PC-9 (cell line): ENCODE measurements around the gene RALGAPA2. TPM values are rescaled to one million over a fixed set of nuclear protein-coding genes. Genes with fewer than 3 reads are reported as not detected.

Experiments used
- BruUV-seq: library from RNA; stranded (reverse); fragments of 400-500 nt; replicated peaks from 2 replicates; lab custom pipeline; 2021; lab: Mats Ljungman, UMichigan
- CTCF ChIA-PET: fragments of 300-600 bp; sonication (Branson Sonifier 250); formaldehyde crosslinking; loops from one replicate; lab custom pipeline; 2022; ENCODE audit warnings: antibody characterized with exemption; lab: Charles Lee
- POLR2A ChIA-PET: fragments of 300-600 bp; sonication (Branson Sonifier 250); formaldehyde crosslinking; loops from one replicate; lab custom pipeline; 2022; ENCODE audit warnings: antibody characterized with exemption; ENCODE audit not compliant: unreplicated experiment; lab: Charles Lee
- DNase-seq, 2 experiments: peaks; one replicate each; pipeline versions ENCODE4 v3.0.0 to v3.0.0-alpha.2; 2015 to 2022; ENCODE audit warnings: mixed read lengths in 1 of 2
- H2AFZ ChIP-seq: fragments of 200-600 bp; sonication (generic); 2 replicates; pipeline ENCODE4 v1.8.1; 2017; ENCODE audit warnings: antibody characterized with exemption
- H3F3A ChIP-seq: fragments of 200-600 bp; sonication (generic); 2 replicates; pipeline ENCODE4 v1.8.1; 2017; ENCODE audit warnings: antibody characterized with exemption, mild to moderate bottlenecking, low read depth; ENCODE audit not compliant: insufficient read depth
- H3K27ac ChIP-seq: fragments of 200-600 bp; sonication (generic); 2 replicates; pipeline ENCODE4 v1.6.1; 2016; ENCODE audit warnings: mixed run types
- H3K27me3 ChIP-seq: fragments of 200-600 bp; sonication (generic); 2 replicates; pipeline ENCODE4 v1.6.1; 2016; ENCODE audit warnings: low read depth, mixed run types; ENCODE audit not compliant: insufficient read depth
- H3K36me3 ChIP-seq: fragments of 200-600 bp; sonication (generic); 2 replicates; pipeline ENCODE4 v1.6.1; 2016; ENCODE audit warnings: low read depth, mixed run types
- H3K4me1 ChIP-seq: fragments of 200-600 bp; sonication (generic); replicated peaks from 2 replicates; pipeline ENCODE4 v1.6.1; 2016; ENCODE audit warnings: mixed run types; ENCODE audit not compliant: insufficient read depth
- H3K4me2 ChIP-seq: fragments of 200-600 bp; sonication (generic); 2 replicates; pipeline ENCODE4 v1.6.1; 2017; ENCODE audit warnings: mixed run types
- H3K4me3 ChIP-seq: fragments of 200-600 bp; sonication (generic); 2 replicates; pipeline ENCODE4 v1.6.1; 2016; ENCODE audit warnings: mixed run types
- H3K79me2 ChIP-seq: fragments of 200-600 bp; sonication (generic); 2 replicates; pipeline ENCODE4 v1.6.1; 2017; ENCODE audit warnings: low read depth, mixed run types
- H3K9me2 ChIP-seq: fragments of 200-600 bp; sonication (generic); 2 replicates; pipeline ENCODE4 v1.8.1; 2017; ENCODE audit warnings: mild to moderate bottlenecking; ENCODE audit not compliant: insufficient read depth
- H3K9me3 ChIP-seq: fragments of 200-600 bp; sonication (generic); 2 replicates; pipeline ENCODE4 v1.8.1; 2016; ENCODE audit warnings: low read depth; ENCODE audit not compliant: insufficient read depth
- H4K20me1 ChIP-seq: fragments of 200-600 bp; sonication (generic); 2 replicates; pipeline ENCODE4 v1.8.1; 2017; ENCODE audit not compliant: insufficient read depth
- EZH2 ChIP-seq: fragments of 200-600 bp; sonication (generic); IDR thresholded peaks from 2 replicates; pipeline ENCODE4 v1.8.0; 2017; ENCODE audit warnings: antibody characterized with exemption, low read depth
- intact Hi-C: fragments of 100-400 bp; cut with micrococcal nuclease; formaldehyde crosslinking; loops from one replicate; pipeline ENCODE4 v1.10.0; 2022; ENCODE audit not compliant: unreplicated experiment
- total RNA-seq: library from RNA; stranded (reverse); gene quantifications from 2 replicates; pipeline ENCODE4 v1.2.3, GENCODE V29; 2021
- TF ChIP-seq, protein P1 (sequence below): fragments of 200-600 bp; sonication (generic); conservative IDR thresholded peaks from 2 replicates; pipeline ENCODE4 v1.6.1; 2017; ENCODE audit warnings: mixed run types, antibody characterized with exemption, mild to moderate bottlenecking, moderate library complexity

RALGAPA2 gene
- total RNA-seq, 1 experiment from 2014 or later: 28.7 TPM

DNA sequence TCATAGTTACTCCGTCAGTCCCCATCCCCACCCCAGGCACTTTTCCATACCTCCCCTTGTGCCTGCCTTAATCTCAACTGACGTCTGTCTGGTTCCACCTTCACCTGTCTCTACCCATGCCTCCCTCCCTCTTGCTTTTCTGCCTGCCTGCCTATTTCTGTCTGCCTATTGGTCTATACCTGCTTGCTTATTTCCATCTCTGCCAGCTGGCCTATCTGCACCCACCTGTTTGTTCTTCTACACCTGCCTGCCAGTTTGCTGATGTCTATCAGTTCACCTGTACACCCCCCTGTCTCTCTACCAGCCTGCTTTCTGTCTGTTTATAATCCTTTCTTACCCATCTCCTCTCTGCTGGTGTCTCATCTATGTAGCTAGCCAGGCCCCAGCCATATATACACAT lies 87.5 kb downstream of the RALGAPA2 start:
- Histone ChIP-seq H3K27ac (no peak overlapping the region), H3K4me1 (no peaks in the 10 kb centered on the region), H3K79me2 (no peaks in the 10 kb centered on the region), H3K9me2 (no peaks in the 10 kb centered on the region), H3K36me3 (no peaks in the 10 kb centered on the region), H4K20me1 (0 out of 2 replicates have a peak, but pooled peaks cover 5% of the 10 kb centered on the region), H3K4me3 (no peak overlapping the region), H3F3A (no peaks in the 10 kb centered on the region), H3K27me3 (no peaks in the 10 kb centered on the region), H3K4me2 (no peak overlapping the region), H2AFZ (no peak overlapping the region), H3K9me3 (no peaks in the 10 kb centered on the region)
- ChIA-PET CTCF (no interaction called here), POLR2A (no interaction called here)
- no TSS peak for BruUV-seq
- DNase-seq: no peak
- intact Hi-C loops: no loop called here
- no peak for TF ChIP-seq EZH2
- TF ChIP-seq, protein P1, sequence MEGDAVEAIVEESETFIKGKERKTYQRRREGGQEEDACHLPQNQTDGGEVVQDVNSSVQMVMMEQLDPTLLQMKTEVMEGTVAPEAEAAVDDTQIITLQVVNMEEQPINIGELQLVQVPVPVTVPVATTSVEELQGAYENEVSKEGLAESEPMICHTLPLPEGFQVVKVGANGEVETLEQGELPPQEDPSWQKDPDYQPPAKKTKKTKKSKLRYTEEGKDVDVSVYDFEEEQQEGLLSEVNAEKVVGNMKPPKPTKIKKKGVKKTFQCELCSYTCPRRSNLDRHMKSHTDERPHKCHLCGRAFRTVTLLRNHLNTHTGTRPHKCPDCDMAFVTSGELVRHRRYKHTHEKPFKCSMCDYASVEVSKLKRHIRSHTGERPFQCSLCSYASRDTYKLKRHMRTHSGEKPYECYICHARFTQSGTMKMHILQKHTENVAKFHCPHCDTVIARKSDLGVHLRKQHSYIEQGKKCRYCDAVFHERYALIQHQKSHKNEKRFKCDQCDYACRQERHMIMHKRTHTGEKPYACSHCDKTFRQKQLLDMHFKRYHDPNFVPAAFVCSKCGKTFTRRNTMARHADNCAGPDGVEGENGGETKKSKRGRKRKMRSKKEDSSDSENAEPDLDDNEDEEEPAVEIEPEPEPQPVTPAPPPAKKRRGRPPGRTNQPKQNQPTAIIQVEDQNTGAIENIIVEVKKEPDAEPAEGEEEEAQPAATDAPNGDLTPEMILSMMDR: no peak

DNA sequence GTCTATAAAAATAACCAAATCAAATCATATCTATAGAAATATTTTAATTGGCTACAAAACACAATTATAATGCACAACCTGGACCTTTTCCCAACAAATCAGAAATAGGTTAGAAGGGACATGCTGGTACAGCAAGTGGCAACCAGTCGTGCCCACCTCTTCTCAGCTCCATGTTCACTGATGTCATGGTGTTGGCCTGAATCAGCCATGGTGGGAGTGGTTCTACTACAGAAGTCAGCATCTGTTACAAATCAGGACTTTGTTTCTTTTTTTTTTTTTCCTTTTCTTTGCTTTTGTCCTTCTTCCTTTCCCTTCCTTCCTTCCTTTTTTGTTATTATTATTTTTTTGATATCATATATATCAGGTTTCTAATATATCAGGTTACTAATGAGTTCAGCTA lies 91.2 kb downstream of the RALGAPA2 start:
- TF ChIP-seq EZH2: no peak
- TF ChIP-seq, protein P1: no peak
- Histone ChIP-seq H3K79me2 (no peaks in the 10 kb centered on the region), H3F3A (no peaks in the 10 kb centered on the region), H3K4me3 (no peak overlapping the region), H2AFZ (no peak overlapping the region), H3K27me3 (no peaks in the 10 kb centered on the region), H3K9me3 (no peaks in the 10 kb centered on the region), H4K20me1 (0 out of 2 replicates have a peak, but pooled peaks cover 5% of the 10 kb centered on the region), H3K36me3 (no peaks in the 10 kb centered on the region), H3K4me1 (no peaks in the 10 kb centered on the region), H3K4me2 (no peak overlapping the region), H3K9me2 (no peaks in the 10 kb centered on the region), H3K27ac (no peak overlapping the region)
- DNase-seq: no peak
- BruUV-seq: no TSS peak
- POLR2A ChIA-PET: no interaction called here
- CTCF ChIA-PET: no interaction called here
- intact Hi-C loops: no loop called here

DNA sequence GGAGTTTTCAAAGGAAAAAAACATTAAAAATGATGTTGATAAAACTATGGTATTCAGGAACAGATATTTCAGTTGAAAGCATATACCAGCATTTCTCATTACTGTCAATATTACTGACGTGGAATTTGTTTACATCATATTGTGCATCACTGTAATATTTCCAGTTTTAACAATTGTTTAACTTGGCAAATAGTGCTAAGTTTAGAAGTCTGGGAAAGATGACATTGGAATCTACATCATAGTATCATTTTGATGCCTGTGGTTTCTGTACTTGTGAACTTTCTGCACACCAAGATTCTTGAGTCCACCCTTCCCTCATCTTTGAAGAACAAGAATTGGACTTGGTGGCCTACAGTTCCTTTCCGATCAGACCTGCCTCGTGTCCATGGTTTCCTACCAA lies 98.1 kb downstream of the RALGAPA2 start:
- no peak overlapping the region for H3K27ac ChIP-seq
- H3K4me2 ChIP-seq: no peak overlapping the region
- no TSS peak for BruUV-seq
- no peaks in the 10 kb centered on the region for H3K4me1 ChIP-seq
- H3K79me2 ChIP-seq: no peaks in the 10 kb centered on the region
- ChIA-PET CTCF (no interaction called here), POLR2A (no interaction called here)
- no peak for DNase-seq
- H2AFZ ChIP-seq: no peak overlapping the region
- no peaks in the 10 kb centered on the region for H3K9me3 ChIP-seq
- intact Hi-C loops: no loop called here
- H3K4me3 ChIP-seq: no peak overlapping the region
- no peaks in the 10 kb centered on the region for H3K9me2 ChIP-seq
- no peaks in the 10 kb centered on the region for H3K27me3 ChIP-seq
- TF ChIP-seq EZH2: no peak
- TF ChIP-seq, protein P1: no peak
- H3F3A ChIP-seq: no peaks in the 10 kb centered on the region
- no peaks in the 10 kb centered on the region for H4K20me1 ChIP-seq
- H3K36me3 ChIP-seq: no peaks in the 10 kb centered on the region
